Neural cell (in vitro differentiated cells): ENCODE data around the gene VN1R5.

ENCODE experiments used
- EP300 ChIP-seq: fragments of 450-650 bp; conservative IDR thresholded peaks from 2 replicates; pipeline ENCODE4 v1.6.1; 2014; ENCODE audit warnings: antibody characterized with exemption, mild to moderate bottlenecking, moderate library complexity; ENCODE audit not compliant: poor library complexity, severe bottlenecking
- EZH2 ChIP-seq: fragments of 200-600, 300-800 bp; shearing (Covaris generic), sonication (generic); IDR thresholded peaks from 2 replicates; pipeline ENCODE4 v1.6.1; 2014; ENCODE audit warnings: antibody characterized with exemption, low read length, borderline replicate concordance, mild to moderate bottlenecking; ENCODE audit not compliant: insufficient read depth, poor library complexity, severe bottlenecking
- POLR2AphosphoS5 ChIP-seq: IDR thresholded peaks from 2 replicates; pipeline ENCODE4 v1.6.1; 2012
- RAD21 ChIP-seq: fragments of 450-650 bp; conservative IDR thresholded peaks from 2 replicates; pipeline ENCODE4 v1.6.1; 2014; ENCODE audit warnings: antibody characterized with exemption, mild to moderate bottlenecking, moderate library complexity
- SMC3 ChIP-seq: fragments of 450-650 bp; conservative IDR thresholded peaks from 2 replicates; pipeline ENCODE4 v1.6.1; 2014; ENCODE audit warnings: antibody characterized with exemption, mild to moderate bottlenecking, moderate library complexity; ENCODE audit not compliant: poor library complexity
- TF ChIP-seq, protein P1 (sequence below): fragments of 450-650 bp; IDR thresholded peaks from 2 replicates; pipeline ENCODE4 v1.5.1; 2014; ENCODE audit warnings: antibody characterized with exemption, mild to moderate bottlenecking, moderate library complexity; ENCODE audit not compliant: poor library complexity, severe bottlenecking

DNA sequence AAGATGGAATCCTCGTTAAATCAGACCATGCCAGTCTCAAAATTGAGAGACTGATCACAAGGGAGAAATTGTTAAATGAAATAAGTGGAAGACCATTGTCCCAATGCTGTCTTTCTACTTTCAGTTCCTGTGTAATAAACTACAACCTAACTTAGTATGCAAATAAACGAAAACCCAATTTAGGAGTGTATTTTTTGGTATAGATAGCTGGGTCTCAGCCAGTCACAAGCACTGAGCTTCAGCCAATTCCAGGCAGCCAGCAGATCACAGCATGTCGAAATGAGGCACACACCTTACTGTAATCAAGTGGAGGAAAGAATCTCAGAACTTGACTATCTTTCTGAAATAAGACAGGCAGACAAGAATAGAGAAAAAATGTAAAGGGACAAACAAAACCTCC is 33.0 kb upstream of the VN1R5 start:
- TF ChIP-seq, protein P1, sequence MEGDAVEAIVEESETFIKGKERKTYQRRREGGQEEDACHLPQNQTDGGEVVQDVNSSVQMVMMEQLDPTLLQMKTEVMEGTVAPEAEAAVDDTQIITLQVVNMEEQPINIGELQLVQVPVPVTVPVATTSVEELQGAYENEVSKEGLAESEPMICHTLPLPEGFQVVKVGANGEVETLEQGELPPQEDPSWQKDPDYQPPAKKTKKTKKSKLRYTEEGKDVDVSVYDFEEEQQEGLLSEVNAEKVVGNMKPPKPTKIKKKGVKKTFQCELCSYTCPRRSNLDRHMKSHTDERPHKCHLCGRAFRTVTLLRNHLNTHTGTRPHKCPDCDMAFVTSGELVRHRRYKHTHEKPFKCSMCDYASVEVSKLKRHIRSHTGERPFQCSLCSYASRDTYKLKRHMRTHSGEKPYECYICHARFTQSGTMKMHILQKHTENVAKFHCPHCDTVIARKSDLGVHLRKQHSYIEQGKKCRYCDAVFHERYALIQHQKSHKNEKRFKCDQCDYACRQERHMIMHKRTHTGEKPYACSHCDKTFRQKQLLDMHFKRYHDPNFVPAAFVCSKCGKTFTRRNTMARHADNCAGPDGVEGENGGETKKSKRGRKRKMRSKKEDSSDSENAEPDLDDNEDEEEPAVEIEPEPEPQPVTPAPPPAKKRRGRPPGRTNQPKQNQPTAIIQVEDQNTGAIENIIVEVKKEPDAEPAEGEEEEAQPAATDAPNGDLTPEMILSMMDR: no peak
- TF ChIP-seq POLR2AphosphoS5 (no peak), SMC3 (no peak), EP300 (no peak), EZH2 (no peak), RAD21 (no peak)
